ENCODE measurements around the gene LTV1.

LTV1 gene

DNA sequence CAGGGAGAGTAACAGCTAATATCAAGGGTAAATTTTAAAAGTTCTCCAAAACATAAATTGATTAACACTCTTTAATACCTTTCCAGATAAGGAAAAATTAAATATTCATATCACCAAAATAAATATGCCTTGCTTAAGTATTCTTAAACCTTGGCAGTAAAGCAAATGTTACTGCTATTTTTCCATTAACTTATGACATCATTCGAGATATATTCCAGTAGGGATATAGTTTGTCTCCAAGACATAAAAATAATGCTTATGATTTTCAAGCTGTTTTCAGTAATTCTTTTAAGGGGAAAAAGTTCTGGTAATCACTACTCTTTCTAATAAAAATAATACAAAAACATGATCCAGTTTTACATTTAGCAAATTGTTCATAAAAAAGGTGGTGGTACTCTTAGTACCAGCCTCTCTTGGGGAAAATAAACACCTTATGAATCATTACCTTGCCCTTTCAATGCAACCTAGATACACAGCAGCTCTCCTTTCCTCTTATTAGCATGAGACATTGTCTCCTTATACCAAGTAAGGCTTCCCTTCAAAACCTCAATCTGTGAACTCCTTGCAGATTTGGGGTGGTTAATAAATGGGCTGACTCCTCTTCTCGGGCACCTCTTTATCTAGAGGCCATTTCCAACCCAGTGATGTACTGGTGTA lies 31.5 kb upstream of the LTV1 start:
- H3K79me2 ChIP-seq = no peaks in the 10 kb centered on the region
- no peak overlapping the region for H3K4me2 ChIP-seq (ENCODE audit: low read length)
- no peaks in the 10 kb centered on the region for H3K27me3 ChIP-seq (ENCODE audit: control insufficient read depth, insufficient read depth, low read length)
- H3K27ac ChIP-seq = no peak overlapping the region
- no peaks in the 10 kb centered on the region for H3K9me3 ChIP-seq (ENCODE audit: control insufficient read depth, low read length)
- H3K4me1 ChIP-seq = no peaks in the 10 kb centered on the region
- no peak overlapping the region for H2AFZ ChIP-seq
- TF ChIP-seq, protein P1, sequence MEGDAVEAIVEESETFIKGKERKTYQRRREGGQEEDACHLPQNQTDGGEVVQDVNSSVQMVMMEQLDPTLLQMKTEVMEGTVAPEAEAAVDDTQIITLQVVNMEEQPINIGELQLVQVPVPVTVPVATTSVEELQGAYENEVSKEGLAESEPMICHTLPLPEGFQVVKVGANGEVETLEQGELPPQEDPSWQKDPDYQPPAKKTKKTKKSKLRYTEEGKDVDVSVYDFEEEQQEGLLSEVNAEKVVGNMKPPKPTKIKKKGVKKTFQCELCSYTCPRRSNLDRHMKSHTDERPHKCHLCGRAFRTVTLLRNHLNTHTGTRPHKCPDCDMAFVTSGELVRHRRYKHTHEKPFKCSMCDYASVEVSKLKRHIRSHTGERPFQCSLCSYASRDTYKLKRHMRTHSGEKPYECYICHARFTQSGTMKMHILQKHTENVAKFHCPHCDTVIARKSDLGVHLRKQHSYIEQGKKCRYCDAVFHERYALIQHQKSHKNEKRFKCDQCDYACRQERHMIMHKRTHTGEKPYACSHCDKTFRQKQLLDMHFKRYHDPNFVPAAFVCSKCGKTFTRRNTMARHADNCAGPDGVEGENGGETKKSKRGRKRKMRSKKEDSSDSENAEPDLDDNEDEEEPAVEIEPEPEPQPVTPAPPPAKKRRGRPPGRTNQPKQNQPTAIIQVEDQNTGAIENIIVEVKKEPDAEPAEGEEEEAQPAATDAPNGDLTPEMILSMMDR (IDR thresholded peaks at IDR 0.05) = no peak
- no peak overlapping the region for H3K4me3 ChIP-seq (ENCODE audit: low read depth, low read length)
- no peak overlapping the region for H3K9ac ChIP-seq
- no peaks in the 10 kb centered on the region for H3K36me3 ChIP-seq (ENCODE audit: control insufficient read depth, insufficient read depth, low read length)

DNA sequence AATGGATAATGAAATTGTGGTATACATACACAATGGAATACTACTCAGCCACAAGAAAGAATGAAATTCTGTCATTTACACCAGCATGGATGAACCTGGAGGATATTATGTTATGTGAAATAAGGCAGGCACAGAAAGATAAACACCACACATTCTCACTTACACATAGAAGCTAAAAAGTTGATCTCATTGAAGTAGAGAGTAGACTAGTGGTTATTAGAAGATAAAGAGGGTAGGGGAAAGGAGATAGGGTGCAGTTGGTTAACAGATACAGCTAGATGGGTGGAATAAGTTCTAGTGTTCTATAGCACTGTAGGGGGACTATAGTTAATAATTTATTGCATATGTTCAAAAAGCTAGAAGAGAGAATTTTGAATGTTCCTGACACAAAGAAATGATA lies 25.5 kb upstream of the LTV1 start:
- TF ChIP-seq, protein P1 (IDR thresholded peaks at IDR 0.05) = no peak
- H3K27ac ChIP-seq = no peak overlapping the region
- no peaks in the 10 kb centered on the region for H3K4me1 ChIP-seq
- H3K27me3 ChIP-seq (ENCODE audit: control insufficient read depth, insufficient read depth, low read length) = no peaks in the 10 kb centered on the region
- no peaks in the 10 kb centered on the region for H3K79me2 ChIP-seq
- no peak overlapping the region for H2AFZ ChIP-seq
- no peaks in the 10 kb centered on the region for H3K36me3 ChIP-seq (ENCODE audit: control insufficient read depth, insufficient read depth, low read length)
- no peaks in the 10 kb centered on the region for H3K9me3 ChIP-seq (ENCODE audit: control insufficient read depth, low read length)
- H3K9ac ChIP-seq = no peak overlapping the region
- H3K4me2 ChIP-seq (ENCODE audit: low read length) = no peak overlapping the region
- no peak overlapping the region for H3K4me3 ChIP-seq (ENCODE audit: low read depth, low read length)

DNA sequence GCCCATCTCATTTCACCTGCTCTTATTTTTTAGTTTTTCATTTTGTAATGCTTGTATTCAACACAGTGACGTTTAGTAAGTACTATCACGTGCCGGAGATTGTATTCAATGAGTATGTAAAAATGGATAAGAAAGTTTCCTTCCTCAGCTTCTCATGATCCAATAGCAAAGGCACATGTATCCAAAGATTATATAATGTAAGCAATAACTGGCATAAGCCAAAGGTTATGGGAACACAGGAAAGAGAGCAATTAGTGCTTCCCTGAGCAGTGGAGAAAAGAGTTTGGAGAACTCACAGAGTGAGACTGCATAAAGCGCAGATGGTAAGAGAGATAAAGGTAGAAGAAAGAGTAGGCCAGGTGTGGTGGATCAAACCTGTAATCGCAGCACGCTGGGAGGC lies 21.8 kb upstream of the LTV1 start:
- H2AFZ ChIP-seq = no peak overlapping the region
- no peak overlapping the region for H3K4me2 ChIP-seq (ENCODE audit: low read length)
- H3K4me1 ChIP-seq = no peaks in the 10 kb centered on the region
- TF ChIP-seq, protein P1 (IDR thresholded peaks at IDR 0.05) = no peak
- H3K9ac ChIP-seq = no peak overlapping the region
- H3K9me3 ChIP-seq (ENCODE audit: control insufficient read depth, low read length) = no peaks in the 10 kb centered on the region
- H3K79me2 ChIP-seq = no peaks in the 10 kb centered on the region
- H3K36me3 ChIP-seq (ENCODE audit: control insufficient read depth, insufficient read depth, low read length) = no peaks in the 10 kb centered on the region
- no peak overlapping the region for H3K4me3 ChIP-seq (ENCODE audit: low read depth, low read length)
- H3K27me3 ChIP-seq (ENCODE audit: control insufficient read depth, insufficient read depth, low read length) = no peaks in the 10 kb centered on the region
- no peak overlapping the region for H3K27ac ChIP-seq

DNA sequence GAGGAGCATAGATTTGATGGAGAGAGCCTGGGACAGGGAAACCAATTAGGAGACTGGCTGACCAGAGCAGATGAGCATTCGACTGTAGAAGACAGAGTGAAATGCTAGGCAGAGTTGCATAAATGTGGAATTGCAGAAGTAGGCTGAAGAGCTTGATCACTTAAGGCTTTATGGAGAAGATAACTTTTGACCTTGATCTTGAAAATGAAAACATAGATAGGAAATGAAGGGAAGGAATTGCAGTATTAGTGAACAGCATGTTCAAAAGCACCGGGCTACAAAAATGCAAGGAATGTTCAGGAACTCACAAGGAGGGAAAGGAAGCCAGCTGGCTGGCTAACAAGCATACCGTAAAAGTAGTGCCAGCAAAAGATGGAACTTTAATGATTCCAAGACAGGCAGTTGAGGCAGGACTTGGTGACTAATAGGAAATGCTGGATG lies 20.5 kb upstream of the LTV1 start:
- Histone ChIP-seq H3K79me2 (no peaks in the 10 kb centered on the region), H3K27me3 (ENCODE audit: control insufficient read depth, insufficient read depth, low read length) (no peaks in the 10 kb centered on the region), H3K9me3 (ENCODE audit: control insufficient read depth, low read length) (no peaks in the 10 kb centered on the region), H3K4me2 (ENCODE audit: low read length) (no peak overlapping the region), H3K4me1 (no peaks in the 10 kb centered on the region), H3K27ac (no peak overlapping the region), H3K9ac (no peak overlapping the region), H3K4me3 (ENCODE audit: low read depth, low read length) (no peak overlapping the region), H2AFZ (no peak overlapping the region), H3K36me3 (ENCODE audit: control insufficient read depth, insufficient read depth, low read length) (no peaks in the 10 kb centered on the region)
- TF ChIP-seq, protein P1 (IDR thresholded peaks at IDR 0.05) = no peak

DNA sequence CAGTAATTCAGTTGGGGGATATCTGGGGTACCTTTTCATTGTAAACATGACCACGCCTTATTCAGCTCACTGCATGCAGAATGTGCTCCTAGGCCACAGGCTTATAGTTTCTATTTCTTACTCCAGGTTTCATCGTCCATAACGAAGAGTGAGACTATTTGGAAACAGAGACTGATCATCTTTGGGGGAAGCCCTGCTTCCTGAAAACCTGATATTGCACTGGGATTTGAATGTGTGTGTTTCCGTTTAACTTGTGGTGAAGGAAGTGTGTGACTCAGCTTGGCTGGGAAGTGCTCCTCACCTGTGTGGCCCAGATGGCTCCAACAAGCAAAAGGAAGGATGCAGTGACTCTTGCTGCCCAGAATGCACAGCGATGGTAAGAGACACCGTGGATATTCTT lies 19.6 kb upstream of the LTV1 start:
- TF ChIP-seq, protein P1 (IDR thresholded peaks at IDR 0.05) = no peak
- no peaks in the 10 kb centered on the region for H3K36me3 ChIP-seq (ENCODE audit: control insufficient read depth, insufficient read depth, low read length)
- no peak overlapping the region for H2AFZ ChIP-seq
- H3K4me2 ChIP-seq (ENCODE audit: low read length) = no peak overlapping the region
- no peak overlapping the region for H3K4me3 ChIP-seq (ENCODE audit: low read depth, low read length)
- no peaks in the 10 kb centered on the region for H3K79me2 ChIP-seq
- no peaks in the 10 kb centered on the region for H3K27me3 ChIP-seq (ENCODE audit: control insufficient read depth, insufficient read depth, low read length)
- H3K9ac ChIP-seq = no peak overlapping the region
- H3K4me1 ChIP-seq = no peaks in the 10 kb centered on the region
- H3K27ac ChIP-seq = no peak overlapping the region
- H3K9me3 ChIP-seq (ENCODE audit: control insufficient read depth, low read length) = no peaks in the 10 kb centered on the region

Measured in parathyroid adenoma (tissue), 2 donors.